Measurements from ENCODE around the gene PLCG2.
"Not testable (repeated sequence)": the region's sequence is repeated elsewhere in the genome, so short reads cannot be mapped to it uniquely, and the experiment has no call there.

PLCG2 gene

GRCh38 chr16:81863630-81864352, 84.7 kb downstream of the PLCG2 start:
- intact Hi-C loops (cut with micrococcal nuclease) = no loop called here
- H3K27ac Mint-ChIP-seq = no peak overlapping the region
- H3K4me1 Mint-ChIP-seq (ENCODE audit: low read depth) = peaks cover 49% of the 10 kb centered on the region
- H3K4me3 Mint-ChIP-seq = no peak overlapping the region
- no peaks in the 10 kb centered on the region for H3K9me3 Mint-ChIP-seq
- peaks cover 94% of the 10 kb centered on the region for H3K36me3 Mint-ChIP-seq (ENCODE audit: low read depth)
- H3K27me3 Mint-ChIP-seq = no peaks in the 10 kb centered on the region

GRCh38 chr16:81864646-81865382, 85.7 kb downstream of the PLCG2 start:
- Mint-ChIP-seq H3K9me3 (no peaks in the 10 kb centered on the region), H3K36me3 (ENCODE audit: low read depth) (peaks cover 94% of the 10 kb centered on the region), H3K27me3 (no peaks in the 10 kb centered on the region), H3K27ac (no peak overlapping the region), H3K4me1 (ENCODE audit: low read depth) (peaks cover 44% of the 10 kb centered on the region), H3K4me3 (no peak overlapping the region)
- intact Hi-C loops (cut with micrococcal nuclease) = no loop called here

DNA sequence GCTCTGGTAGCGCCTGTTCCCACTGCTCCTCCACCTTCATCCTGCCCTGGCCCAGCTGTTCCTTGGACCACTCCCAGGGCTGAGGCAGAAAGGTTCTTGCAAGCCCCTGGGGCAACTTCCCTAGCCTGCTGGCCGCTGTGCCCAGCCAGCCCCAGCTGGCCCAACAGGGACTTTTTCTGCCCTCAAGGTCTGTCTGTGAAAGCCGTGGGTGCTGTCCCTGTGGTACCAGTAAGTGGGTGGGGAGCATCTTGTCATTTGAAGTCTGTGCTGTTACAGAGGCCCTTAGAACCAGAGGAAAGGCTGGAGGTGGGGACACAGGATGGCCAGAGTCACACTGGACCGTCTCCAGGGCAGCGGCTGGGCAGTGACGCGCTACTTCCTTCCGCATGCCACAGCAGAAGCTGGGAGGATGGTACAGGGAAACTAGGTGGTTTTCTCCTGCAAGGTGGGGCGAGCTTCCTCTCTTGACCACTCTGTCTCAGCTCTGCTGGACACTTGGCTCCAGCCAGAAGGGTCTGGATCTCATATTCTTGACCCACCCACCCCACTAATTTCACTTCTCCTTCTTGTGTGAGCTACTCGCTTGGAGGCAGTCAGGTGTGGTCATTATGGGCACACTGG, 87.8 kb downstream of the PLCG2 start:
- intact Hi-C loops (cut with micrococcal nuclease) = no loop called here
- H3K27ac Mint-ChIP-seq = peak overlapping the region; percentile 10
- peaks cover 44% of the 10 kb centered on the region for H3K4me1 Mint-ChIP-seq (ENCODE audit: low read depth)
- H3K9me3 Mint-ChIP-seq = no peaks in the 10 kb centered on the region
- no peaks in the 10 kb centered on the region for H3K27me3 Mint-ChIP-seq
- peaks cover 94% of the 10 kb centered on the region for H3K36me3 Mint-ChIP-seq (ENCODE audit: low read depth)
- no peak overlapping the region for H3K4me3 Mint-ChIP-seq

DNA sequence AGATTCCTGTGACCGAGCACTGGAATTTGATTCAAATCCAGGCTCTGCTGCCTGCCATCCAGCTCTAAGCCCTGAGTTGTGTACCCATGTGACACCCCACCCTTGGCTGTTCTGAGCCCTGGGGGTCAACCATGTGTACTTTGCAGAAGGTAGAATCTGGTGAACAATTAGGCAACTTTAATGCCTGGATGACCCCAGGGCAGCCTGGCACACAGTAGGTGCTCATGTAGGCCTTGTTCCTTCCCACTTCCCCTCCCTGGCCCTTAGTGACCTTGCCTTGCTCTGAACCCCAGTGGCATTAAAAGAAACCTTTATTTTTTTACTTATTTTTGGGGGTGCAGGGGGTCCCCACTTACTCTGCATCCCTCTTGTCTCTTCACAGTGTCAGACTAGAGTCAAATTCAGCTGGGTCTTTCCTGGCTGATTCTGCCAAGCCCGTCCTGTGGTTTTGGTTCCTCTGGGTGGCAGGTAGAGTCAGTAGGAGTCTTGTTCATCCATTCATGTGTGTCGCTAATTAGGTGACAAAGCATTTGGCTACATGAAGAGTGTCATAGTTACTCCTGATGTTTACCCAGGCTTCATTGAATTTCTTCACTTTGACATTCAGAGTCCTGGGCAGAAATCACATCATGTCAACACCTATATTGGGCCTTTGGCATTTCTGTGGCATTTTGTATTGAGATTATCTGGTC, 89.1 kb downstream of the PLCG2 start:
- intact Hi-C loops (cut with micrococcal nuclease) = no loop called here
- H3K27ac Mint-ChIP-seq = no peak overlapping the region
- peaks cover 92% of the 10 kb centered on the region for H3K36me3 Mint-ChIP-seq (ENCODE audit: low read depth)
- no peaks in the 10 kb centered on the region for H3K9me3 Mint-ChIP-seq
- no peak overlapping the region for H3K4me3 Mint-ChIP-seq
- no peaks in the 10 kb centered on the region for H3K27me3 Mint-ChIP-seq
- peaks cover 34% of the 10 kb centered on the region for H3K4me1 Mint-ChIP-seq (ENCODE audit: low read depth)

DNA sequence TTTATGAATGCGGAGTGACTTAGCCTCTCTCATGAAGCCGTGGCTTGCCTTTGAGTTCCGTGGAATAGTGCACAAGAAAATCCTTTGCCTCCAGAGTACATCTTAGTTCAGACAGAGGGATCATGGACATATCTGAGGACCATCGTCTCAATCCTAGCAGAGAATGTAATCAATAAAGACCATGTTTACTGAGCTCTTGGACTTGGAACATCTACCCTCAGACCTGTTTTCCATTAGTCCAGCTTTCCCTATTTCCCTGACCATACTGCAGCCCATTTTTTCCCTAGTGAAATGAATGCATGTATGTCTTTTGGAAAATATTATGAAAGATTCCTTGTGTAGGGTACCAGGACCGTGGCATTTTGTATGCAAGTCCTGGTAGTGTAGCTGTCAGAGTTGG, 90.2 kb downstream of the PLCG2 start:
- Mint-ChIP-seq H3K27me3 (no peaks in the 10 kb centered on the region), H3K4me3 (no peak overlapping the region), H3K27ac (no peak overlapping the region), H3K9me3 (no peaks in the 10 kb centered on the region), H3K4me1 (ENCODE audit: low read depth) (peaks cover 24% of the 10 kb centered on the region), H3K36me3 (ENCODE audit: low read depth) (peaks cover 81% of the 10 kb centered on the region)
- intact Hi-C loops (cut with micrococcal nuclease) = no loop called here

- intact Hi-C loops (cut with micrococcal nuclease) = loop anchor here (5.0 kb wide), 3 partner anchors 76 to 136 kb away; no protein-coding TSS in a partner anchor
- Mint-ChIP-seq H3K27me3 (no peaks in the 10 kb centered on the region), H3K36me3 (ENCODE audit: low read depth) (peaks cover 79% of the 10 kb centered on the region), H3K4me3 (no peak overlapping the region), H3K9me3 (no peaks in the 10 kb centered on the region), H3K27ac (no peak overlapping the region), H3K4me1 (ENCODE audit: low read depth) (no peaks in the 10 kb centered on the region)
Observed at GRCh38 chr16:81873206-81873605, 94.1 kb downstream of the PLCG2 start.

DNA sequence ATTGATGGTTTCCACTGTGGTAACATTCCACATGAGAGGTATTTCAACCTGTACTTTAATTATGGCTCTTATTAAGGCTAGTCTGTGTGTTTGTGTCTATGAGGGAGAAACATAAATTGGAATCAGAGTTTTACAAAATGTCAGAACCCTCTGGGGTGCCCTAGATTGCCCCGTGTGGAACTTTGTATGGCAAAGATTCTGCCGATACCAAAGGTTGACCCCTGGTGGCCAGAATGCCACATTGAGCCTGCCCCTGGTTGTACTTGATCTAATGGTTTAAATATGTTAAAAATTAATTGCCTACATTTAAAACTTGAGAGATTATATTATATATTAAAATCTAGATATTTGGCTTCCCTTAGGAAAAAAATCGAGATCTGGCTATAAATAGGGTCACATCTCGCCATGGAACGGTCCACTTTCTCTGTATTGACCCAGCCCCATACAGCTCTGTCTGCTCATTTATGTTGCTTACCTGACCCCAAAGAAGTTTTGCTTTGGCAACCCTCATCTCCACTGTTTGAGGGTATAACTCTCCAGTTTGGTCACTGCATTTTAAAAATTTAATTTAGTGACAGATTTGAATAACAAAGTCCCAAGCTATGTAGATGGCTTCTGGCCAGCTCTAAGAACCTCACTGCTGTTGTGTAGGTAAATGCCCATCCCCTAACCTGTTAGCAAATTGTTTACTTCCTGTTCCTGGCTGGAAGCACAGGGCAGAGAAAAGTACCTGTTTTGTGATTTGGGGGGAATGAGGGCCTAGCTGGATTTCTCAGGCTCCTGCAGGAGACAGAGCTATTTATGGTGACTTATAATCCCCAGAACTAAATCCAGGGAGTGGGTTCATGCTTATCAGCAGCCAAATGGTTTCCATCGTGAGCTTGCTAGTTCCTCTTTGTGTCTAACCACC, 95.0 kb downstream of the PLCG2 start:
- Mint-ChIP-seq H3K27me3 (no peaks in the 10 kb centered on the region), H3K27ac (no peak overlapping the region), H3K4me1 (ENCODE audit: low read depth) (no peaks in the 10 kb centered on the region), H3K4me3 (no peak overlapping the region), H3K9me3 (no peaks in the 10 kb centered on the region), H3K36me3 (ENCODE audit: low read depth) (peaks cover 79% of the 10 kb centered on the region)
- intact Hi-C loops (cut with micrococcal nuclease) = loop anchor here (5.0 kb wide), 3 partner anchors 77 to 137 kb away; no protein-coding TSS in a partner anchor

DNA sequence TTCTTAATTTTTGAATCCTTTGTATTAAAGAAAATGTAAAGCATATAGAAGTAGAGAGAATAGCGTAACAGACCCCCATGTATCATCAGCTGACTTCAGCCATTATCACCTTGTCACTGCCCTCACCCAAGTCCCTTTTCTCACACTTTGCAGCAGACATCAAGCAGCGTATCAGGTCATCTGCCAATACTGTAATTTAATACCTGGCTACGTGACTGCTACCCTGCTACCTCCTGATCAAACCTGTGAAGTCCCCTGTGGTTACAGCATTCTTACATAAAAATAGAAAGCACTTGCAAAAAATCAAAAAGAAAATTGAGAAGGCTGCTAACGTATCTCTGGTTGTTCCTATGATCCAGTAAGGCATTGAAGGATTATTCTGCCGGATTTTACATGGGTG, 96.4 kb downstream of the PLCG2 start:
- Mint-ChIP-seq H3K27ac (no peak overlapping the region), H3K4me1 (ENCODE audit: low read depth) (no peaks in the 10 kb centered on the region), H3K36me3 (ENCODE audit: low read depth) (peaks cover 79% of the 10 kb centered on the region), H3K27me3 (no peaks in the 10 kb centered on the region), H3K4me3 (no peak overlapping the region), H3K9me3 (no peaks in the 10 kb centered on the region)
- intact Hi-C loops (cut with micrococcal nuclease) = no loop called here

GRCh38 chr16:81876273-81876900, 97.3 kb downstream of the PLCG2 start:
- intact Hi-C loops (cut with micrococcal nuclease) = no loop called here
- Mint-ChIP-seq H3K27ac (no peak overlapping the region), H3K9me3 (no peaks in the 10 kb centered on the region), H3K36me3 (ENCODE audit: low read depth) (peaks cover 76% of the 10 kb centered on the region), H3K4me1 (ENCODE audit: low read depth) (no peaks in the 10 kb centered on the region), H3K27me3 (no peaks in the 10 kb centered on the region), H3K4me3 (no peak overlapping the region)

DNA sequence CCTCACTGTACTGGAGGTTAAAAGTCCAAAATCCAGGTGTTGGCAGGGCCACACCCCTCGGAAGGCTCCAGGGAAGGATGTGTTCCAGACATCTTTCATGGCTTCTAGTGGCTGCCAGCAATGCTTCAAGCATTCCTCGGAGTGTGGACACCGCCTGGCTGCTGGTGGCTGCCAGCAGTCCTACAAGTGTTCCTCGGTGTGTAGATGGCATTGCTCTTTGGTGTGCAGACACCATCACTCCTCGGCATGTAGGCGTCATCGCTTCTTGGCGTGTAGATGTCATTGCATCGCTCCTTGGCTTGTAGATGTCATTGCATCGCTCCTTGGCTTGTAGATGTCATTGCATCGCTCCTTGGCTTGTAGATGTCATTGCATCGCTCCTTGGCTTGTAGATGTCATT, 98.4 kb downstream of the PLCG2 start:
- H3K27me3 Mint-ChIP-seq; H3K4me3 Mint-ChIP-seq; intact Hi-C loops (cut with micrococcal nuclease); H3K27ac Mint-ChIP-seq; H3K4me1 Mint-ChIP-seq (ENCODE audit: low read depth); H3K9me3 Mint-ChIP-seq: not testable (repeated sequence)
- H3K36me3 Mint-ChIP-seq (ENCODE audit: low read depth) = peaks cover 65% of the 10 kb centered on the region

DNA sequence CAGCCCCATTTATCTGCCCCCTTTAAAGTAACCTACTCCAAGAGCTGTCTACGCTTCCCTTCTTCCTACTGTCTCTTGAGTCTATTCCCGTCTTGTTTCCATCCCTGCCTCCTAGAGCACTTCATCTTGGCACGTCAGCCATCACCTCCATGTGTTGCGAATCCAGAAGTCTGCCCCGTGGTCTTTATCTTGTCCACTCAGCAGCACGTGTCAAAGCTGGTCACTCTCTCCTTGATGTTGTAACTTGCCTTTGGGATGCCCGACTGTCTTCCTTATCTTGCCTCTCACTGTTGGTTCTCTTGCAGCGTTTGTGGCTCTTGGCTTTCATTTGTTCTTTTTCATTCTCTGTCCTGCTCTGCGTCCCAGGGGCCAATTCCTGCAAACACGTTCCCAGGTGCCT, 99.4 kb downstream of the PLCG2 start:
- Mint-ChIP-seq H3K9me3 (no peaks in the 10 kb centered on the region), H3K27me3 (no peaks in the 10 kb centered on the region), H3K36me3 (ENCODE audit: low read depth) (peaks cover 59% of the 10 kb centered on the region), H3K27ac (no peak overlapping the region), H3K4me1 (ENCODE audit: low read depth) (no peaks in the 10 kb centered on the region), H3K4me3 (no peak overlapping the region)
- intact Hi-C loops (cut with micrococcal nuclease) = no loop called here

DNA sequence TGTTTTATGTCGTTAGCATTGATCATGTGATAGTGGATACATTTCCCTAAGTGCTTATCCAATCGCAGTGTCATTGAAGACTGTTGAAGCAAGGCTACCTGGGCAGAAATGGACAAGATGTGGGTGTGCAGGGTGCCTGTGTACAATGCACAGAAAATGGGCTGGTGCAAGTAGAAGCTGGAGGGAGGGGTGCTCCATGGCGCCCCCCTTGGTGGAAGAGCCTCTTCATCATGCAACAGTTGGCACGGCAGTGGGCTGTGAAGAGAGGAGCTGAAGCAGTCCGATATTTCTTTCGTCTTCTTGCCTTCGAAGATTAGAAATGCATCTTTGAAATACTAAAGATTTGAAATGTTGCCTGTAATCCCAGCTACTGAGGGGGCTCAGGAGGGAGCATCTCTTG, 100.5 kb downstream of the PLCG2 start:
- no peak overlapping the region for H3K4me3 Mint-ChIP-seq
- peaks cover 59% of the 10 kb centered on the region for H3K36me3 Mint-ChIP-seq (ENCODE audit: low read depth)
- intact Hi-C loops (cut with micrococcal nuclease) = no loop called here
- H3K4me1 Mint-ChIP-seq (ENCODE audit: low read depth) = no peaks in the 10 kb centered on the region
- no peaks in the 10 kb centered on the region for H3K9me3 Mint-ChIP-seq
- no peak overlapping the region for H3K27ac Mint-ChIP-seq
- H3K27me3 Mint-ChIP-seq = no peaks in the 10 kb centered on the region

DNA sequence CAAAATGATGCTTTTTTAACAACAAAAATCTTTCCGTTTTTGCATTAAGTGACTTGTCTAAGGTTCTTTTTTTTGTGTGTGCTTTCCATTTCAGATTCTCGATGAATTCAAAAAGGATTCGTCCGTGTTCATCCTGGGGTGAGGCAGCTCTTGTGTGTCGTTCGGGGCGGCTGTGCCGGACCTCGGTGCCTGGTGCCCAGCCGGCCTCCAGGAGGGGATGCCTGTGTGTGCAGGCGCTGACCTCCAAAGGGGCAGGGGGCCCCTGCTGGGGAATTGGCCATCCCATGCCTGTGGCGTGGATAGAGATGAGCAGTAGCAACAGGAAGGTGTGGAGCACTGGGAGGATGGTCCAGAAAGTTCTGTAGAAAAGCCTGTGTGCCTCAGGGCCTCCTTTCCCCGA, 101.7 kb downstream of the PLCG2 start:
- H3K4me1 Mint-ChIP-seq (ENCODE audit: low read depth) = no peaks in the 10 kb centered on the region

More for the DNA sequence above, 101.7 kb downstream of the PLCG2 start:
- no peak overlapping the region for H3K27ac Mint-ChIP-seq
- intact Hi-C loops (cut with micrococcal nuclease) = no loop called here
- no peaks in the 10 kb centered on the region for H3K9me3 Mint-ChIP-seq
- no peaks in the 10 kb centered on the region for H3K27me3 Mint-ChIP-seq
- H3K36me3 Mint-ChIP-seq (ENCODE audit: low read depth) = peaks cover 52% of the 10 kb centered on the region
- H3K4me3 Mint-ChIP-seq = no peak overlapping the region
